ENCODE results near the gene SWSAP1.

Gene SWSAP1

DNA sequence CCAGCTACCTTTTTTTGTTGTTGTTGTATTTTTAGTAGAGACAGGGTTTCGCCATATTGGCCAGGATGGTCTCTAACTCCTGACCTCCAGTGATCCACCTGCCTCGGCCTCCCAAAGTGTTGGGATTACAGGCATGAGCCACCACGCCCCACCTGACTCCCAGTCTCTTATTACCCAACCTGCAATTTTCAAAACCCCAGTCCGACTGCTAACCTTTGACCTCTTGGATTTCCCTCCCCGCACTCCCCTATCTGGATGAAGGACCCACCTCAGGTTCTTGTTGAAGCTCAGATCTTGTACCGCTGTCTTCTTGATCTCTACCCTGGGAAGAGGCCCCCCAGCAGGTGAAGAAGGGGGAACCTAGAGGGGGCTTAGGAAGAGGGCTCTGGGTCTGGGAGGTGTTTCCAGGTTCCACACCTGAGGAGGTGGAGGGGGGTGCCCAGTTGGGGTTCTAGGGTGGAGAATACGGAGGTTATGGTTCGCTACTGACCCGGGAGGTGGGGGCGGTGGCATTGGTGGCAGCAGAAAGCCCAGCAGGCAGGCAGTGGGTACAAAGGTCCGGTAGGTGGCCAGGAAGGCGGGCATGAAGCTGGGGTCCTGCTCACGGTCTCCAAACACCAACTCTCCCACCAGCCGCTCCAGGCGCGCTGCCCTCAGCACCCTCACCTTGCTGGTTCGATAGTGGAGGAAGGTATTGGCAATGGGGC lies 42.0 kb downstream of the SWSAP1 start:
- TF ChIP-seq TAF1 (IDR thresholded peaks at IDR 0.05; ENCODE audit: borderline replicate concordance, insufficient read depth, low read length) = no peak
- no peak for TF ChIP-seq SIN3A (IDR thresholded peaks at IDR 0.05; ENCODE audit: borderline replicate concordance, insufficient read depth, low read length)
- no peak for TF ChIP-seq FOXP2 (optimal IDR thresholded peaks at IDR 0.05; ENCODE audit: borderline replicate concordance, extremely low read depth, extremely low read length, insufficient read depth)
- TF ChIP-seq, protein P1, sequence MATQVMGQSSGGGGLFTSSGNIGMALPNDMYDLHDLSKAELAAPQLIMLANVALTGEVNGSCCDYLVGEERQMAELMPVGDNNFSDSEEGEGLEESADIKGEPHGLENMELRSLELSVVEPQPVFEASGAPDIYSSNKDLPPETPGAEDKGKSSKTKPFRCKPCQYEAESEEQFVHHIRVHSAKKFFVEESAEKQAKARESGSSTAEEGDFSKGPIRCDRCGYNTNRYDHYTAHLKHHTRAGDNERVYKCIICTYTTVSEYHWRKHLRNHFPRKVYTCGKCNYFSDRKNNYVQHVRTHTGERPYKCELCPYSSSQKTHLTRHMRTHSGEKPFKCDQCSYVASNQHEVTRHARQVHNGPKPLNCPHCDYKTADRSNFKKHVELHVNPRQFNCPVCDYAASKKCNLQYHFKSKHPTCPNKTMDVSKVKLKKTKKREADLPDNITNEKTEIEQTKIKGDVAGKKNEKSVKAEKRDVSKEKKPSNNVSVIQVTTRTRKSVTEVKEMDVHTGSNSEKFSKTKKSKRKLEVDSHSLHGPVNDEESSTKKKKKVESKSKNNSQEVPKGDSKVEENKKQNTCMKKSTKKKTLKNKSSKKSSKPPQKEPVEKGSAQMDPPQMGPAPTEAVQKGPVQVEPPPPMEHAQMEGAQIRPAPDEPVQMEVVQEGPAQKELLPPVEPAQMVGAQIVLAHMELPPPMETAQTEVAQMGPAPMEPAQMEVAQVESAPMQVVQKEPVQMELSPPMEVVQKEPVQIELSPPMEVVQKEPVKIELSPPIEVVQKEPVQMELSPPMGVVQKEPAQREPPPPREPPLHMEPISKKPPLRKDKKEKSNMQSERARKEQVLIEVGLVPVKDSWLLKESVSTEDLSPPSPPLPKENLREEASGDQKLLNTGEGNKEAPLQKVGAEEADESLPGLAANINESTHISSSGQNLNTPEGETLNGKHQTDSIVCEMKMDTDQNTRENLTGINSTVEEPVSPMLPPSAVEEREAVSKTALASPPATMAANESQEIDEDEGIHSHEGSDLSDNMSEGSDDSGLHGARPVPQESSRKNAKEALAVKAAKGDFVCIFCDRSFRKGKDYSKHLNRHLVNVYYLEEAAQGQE (IDR thresholded peaks at IDR 0.05; ENCODE audit: insufficient read depth in 1 of 2, low read depth in 2 of 2, low read length in 2 of 2) = no peak
- no peak for TF ChIP-seq POLR2AphosphoS5 (IDR thresholded peaks at IDR 0.05; ENCODE audit: low read depth, low read length)

DNA sequence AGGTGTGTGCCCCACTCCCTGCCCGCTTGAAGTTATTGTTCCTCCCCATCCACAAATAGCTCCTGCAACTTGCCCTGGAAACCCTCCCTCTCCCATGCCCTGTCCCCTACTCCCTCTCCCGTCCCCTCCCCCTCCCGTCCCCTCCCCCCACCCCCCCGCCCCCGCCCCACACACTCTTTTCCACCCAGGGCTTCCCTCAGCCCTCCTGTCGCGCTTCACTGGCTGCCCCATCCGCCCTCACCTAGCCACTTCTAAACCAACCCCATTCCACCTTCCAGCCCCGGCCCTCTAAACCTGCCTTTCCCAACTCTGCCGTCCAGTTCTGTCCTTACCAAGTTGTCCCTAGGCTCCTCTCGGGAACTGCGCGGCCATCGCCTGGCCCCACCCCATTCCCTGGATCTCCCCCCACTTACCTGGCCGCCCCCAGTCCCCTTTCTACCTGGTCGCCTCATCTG lies 43.7 kb downstream of the SWSAP1 start:
- TF ChIP-seq SIN3A (IDR thresholded peaks at IDR 0.05; ENCODE audit: borderline replicate concordance, insufficient read depth, low read length) (no peak), POLR2AphosphoS5 (IDR thresholded peaks at IDR 0.05; ENCODE audit: low read depth, low read length) (no peak), TAF1 (IDR thresholded peaks at IDR 0.05; ENCODE audit: borderline replicate concordance, insufficient read depth, low read length) (no peak), FOXP2 (optimal IDR thresholded peaks at IDR 0.05; ENCODE audit: borderline replicate concordance, extremely low read depth, extremely low read length, insufficient read depth) (no peak)
- TF ChIP-seq, protein P1 (IDR thresholded peaks at IDR 0.05; ENCODE audit: insufficient read depth in 1 of 2, low read depth in 2 of 2, low read length in 2 of 2) = no peak

DNA sequence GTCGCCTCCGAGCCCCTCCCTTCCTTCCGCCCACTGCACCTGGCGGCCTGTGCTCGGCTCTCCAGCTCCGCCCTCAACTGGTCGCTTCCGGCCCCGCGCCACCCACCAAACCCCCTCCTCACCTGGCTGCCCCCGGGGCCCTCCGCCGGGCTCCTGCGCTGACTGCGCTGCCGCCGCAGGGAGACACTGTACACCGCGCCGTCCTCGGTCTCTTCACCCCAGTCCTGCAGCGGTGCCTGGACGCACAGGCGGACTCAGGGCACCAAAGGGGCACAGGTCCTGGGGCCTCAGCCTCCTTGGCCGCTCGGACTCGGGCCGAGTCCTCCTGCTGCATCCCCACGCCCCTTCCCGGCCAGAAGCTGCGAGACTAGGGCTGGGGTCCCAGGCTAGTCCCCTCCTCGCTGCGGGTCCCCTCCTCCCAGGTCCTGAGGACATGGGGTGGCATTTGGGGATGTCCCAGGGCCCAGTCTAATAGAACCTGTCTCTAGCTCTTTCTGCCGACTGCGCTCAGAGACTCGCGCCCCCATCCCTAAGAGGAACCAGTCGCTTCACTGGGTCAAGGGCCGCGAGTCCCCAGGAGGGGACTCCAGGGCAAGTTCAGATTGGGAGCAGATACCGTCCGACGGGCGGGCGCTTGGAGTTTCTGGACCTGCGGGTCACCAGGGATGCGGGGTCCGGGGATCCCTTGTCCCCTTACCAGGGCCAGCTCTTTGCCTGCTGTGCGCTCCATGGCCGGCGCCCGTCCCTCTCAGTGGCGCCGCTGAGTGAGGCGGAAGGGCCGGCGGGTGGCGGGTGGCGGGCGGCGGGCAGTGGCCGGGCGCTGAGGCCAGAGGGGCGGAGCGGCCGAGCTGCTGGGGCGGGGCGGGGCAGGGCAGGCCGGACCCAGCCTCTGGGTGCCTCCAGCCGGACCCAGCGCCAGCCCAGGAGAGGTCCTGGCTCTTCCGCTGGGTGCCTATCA lies 44.4 kb downstream of the SWSAP1 start, which contains the start of gene RGL3:
TSS of gene RGL3 (minus strand) at position 766 of the 958 bp plus-strand sequence. CDS start at position 730, 36 bp downstream.
- no peak for TF ChIP-seq SIN3A (IDR thresholded peaks at IDR 0.05; ENCODE audit: borderline replicate concordance, insufficient read depth, low read length)
- TF ChIP-seq, protein P1 (IDR thresholded peaks at IDR 0.05; ENCODE audit: insufficient read depth in 1 of 2, low read depth in 2 of 2, low read length in 2 of 2) = no peak
- no peak for TF ChIP-seq TAF1 (IDR thresholded peaks at IDR 0.05; ENCODE audit: borderline replicate concordance, insufficient read depth, low read length)
- TF ChIP-seq FOXP2 (optimal IDR thresholded peaks at IDR 0.05; ENCODE audit: borderline replicate concordance, extremely low read depth, extremely low read length, insufficient read depth) = no peak
- TF ChIP-seq POLR2AphosphoS5 (IDR thresholded peaks at IDR 0.05; ENCODE audit: low read depth, low read length) = no peak

DNA sequence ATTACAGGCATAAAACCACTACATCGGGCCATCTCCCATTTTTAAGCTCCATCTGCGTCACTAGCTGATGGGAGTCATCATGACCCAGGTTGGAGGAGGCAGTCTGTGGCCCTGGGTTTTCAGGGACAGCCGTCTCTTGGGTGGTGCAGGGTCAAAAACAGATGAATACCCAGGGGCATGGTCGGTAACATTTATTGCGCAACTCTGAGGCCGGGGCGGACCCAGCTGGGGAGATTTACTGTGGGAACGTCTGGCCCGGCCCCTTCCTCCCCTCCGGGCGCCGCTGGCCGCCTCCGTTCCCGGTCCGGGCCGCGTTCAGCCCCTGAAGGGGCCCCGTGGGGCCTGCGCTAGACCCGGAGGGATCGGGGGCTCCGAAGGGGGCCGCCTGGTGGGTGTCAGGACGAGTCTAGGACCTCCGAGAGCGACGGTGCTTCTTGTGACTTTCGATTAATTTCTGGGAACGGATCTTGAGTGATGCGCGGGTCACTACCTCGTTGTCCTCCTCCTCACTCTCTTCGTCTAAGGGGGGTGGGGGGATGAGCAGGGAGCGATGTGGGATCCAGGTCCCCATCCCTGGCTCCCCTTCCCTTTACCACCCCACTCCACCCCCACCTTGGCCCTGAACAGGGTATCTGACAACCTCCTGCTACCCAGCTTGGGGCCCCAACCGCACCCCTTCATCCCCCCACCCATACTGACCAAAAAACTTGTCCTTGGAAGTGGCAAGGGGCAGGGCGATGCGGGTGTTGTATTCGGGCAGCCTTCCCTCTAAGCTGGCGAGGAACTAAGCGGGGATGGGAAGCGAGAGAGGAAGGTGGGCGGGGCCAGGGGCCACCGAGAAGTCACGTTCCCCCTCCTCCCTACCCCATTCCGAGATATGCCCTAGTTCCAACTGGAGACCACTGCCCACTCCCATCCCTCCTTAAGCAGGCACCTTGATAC lies 46.2 kb downstream of the SWSAP1 start:
- no peak for TF ChIP-seq TAF1 (IDR thresholded peaks at IDR 0.05; ENCODE audit: borderline replicate concordance, insufficient read depth, low read length)
- TF ChIP-seq SIN3A (IDR thresholded peaks at IDR 0.05; ENCODE audit: borderline replicate concordance, insufficient read depth, low read length) = no peak
- no peak for TF ChIP-seq POLR2AphosphoS5 (IDR thresholded peaks at IDR 0.05; ENCODE audit: low read depth, low read length)
- no peak for TF ChIP-seq FOXP2 (optimal IDR thresholded peaks at IDR 0.05; ENCODE audit: borderline replicate concordance, extremely low read depth, extremely low read length, insufficient read depth)
- TF ChIP-seq, protein P1 (IDR thresholded peaks at IDR 0.05; ENCODE audit: insufficient read depth in 1 of 2, low read depth in 2 of 2, low read length in 2 of 2) = no peak

All from PFSK-1 (cell line).